A673 (cell line): Measurements from ENCODE around the gene DNAAF5. TPM values are rescaled to one million over a fixed set of nuclear protein-coding genes. Genes with fewer than 3 reads are reported as not detected.

Source experiments
- BruUV-seq: library from RNA; stranded (reverse); fragments of 400-500 nt; replicated peaks from 2 replicates; lab custom pipeline; 2021; lab: Mats Ljungman, UMichigan
- CTCF ChIA-PET: fragments of 300-600 bp; sonication (Branson Sonifier 250); formaldehyde crosslinking; loops from one replicate; lab custom pipeline; 2022; ENCODE audit warnings: antibody characterized with exemption; lab: Charles Lee
- POLR2A ChIA-PET: fragments of 300-600 bp; sonication (Branson Sonifier 250); formaldehyde crosslinking; loops from one replicate; lab custom pipeline; 2022; ENCODE audit warnings: antibody characterized with exemption; ENCODE audit not compliant: low non-redundant PET; lab: Charles Lee
- DNase-seq: peaks from one replicate; pipeline ENCODE4 v3.0.0-alpha.2; 2015; ENCODE audit warnings: low spot score
- H3K27ac ChIP-seq: fragments of 200-600 bp; sonication (generic); 2 replicates; pipeline ENCODE4 v1.5.1; 2016; ENCODE audit warnings: mixed run types, low read depth, mild to moderate bottlenecking, mixed read lengths, antibody characterized with exemption, low read length; ENCODE audit not compliant: poor library complexity, severe bottlenecking
- H3K27me3 ChIP-seq: fragments of 200-600 bp; sonication (generic); replicated peaks from 2 replicates; pipeline ENCODE4 v1.6.1; 2017; ENCODE audit warnings: mixed run types, low read depth, mild to moderate bottlenecking, mixed read lengths, antibody characterized with exemption, low read length; ENCODE audit not compliant: insufficient read depth, poor library complexity
- H3K36me3 ChIP-seq: fragments of 200-600 bp; sonication (generic); 2 replicates; pipeline ENCODE4 v1.6.1; 2016; ENCODE audit warnings: mixed run types, mild to moderate bottlenecking, mixed read lengths, antibody characterized with exemption, low read length; ENCODE audit not compliant: insufficient read depth, poor library complexity, severe bottlenecking
- H3K4me1 ChIP-seq: fragments of 200-600 bp; sonication (generic); 2 replicates; pipeline ENCODE4 v1.6.1; 2017; ENCODE audit warnings: mixed run types, mild to moderate bottlenecking, mixed read lengths, antibody characterized with exemption, low read length; ENCODE audit not compliant: insufficient read depth, poor library complexity, severe bottlenecking
- H3K4me3 ChIP-seq: fragments of 200-600 bp; sonication (generic); 2 replicates; pipeline ENCODE4 v1.5.1; 2016; ENCODE audit warnings: low read depth, mixed run types, mild to moderate bottlenecking, mixed read lengths, low read length; ENCODE audit not compliant: poor library complexity, severe bottlenecking
- H3K9me3 ChIP-seq: fragments of 200-600 bp; sonication (generic); 2 replicates; pipeline ENCODE4 v1.6.1; 2016; ENCODE audit warnings: mixed run types, low read depth, mild to moderate bottlenecking, mixed read lengths, antibody characterized with exemption, low read length; ENCODE audit not compliant: poor library complexity, severe bottlenecking
- EZH2 ChIP-seq: fragments of 200-600 bp; sonication (generic); IDR thresholded peaks from 2 replicates; pipeline ENCODE4 v1.6.1; 2017; ENCODE audit warnings: borderline replicate concordance, low read depth, mild to moderate bottlenecking, mixed read lengths, antibody characterized with exemption, low read length; ENCODE audit not compliant: poor library complexity, severe bottlenecking
- intact Hi-C: fragments of 100-400 bp; cut with micrococcal nuclease; formaldehyde crosslinking; loops from one replicate; pipeline ENCODE4 v1.10.0; 2022; ENCODE audit not compliant: unreplicated experiment
- total RNA-seq: library from RNA; stranded (reverse); gene quantifications from 2 replicates; pipeline ENCODE4 v1.2.3, GENCODE V29; 2021
- TF ChIP-seq, protein P1 (sequence below): fragments of 300-800, 200-600 bp; sonication (generic); conservative IDR thresholded peaks from 2 replicates; pipeline ENCODE4 v1.5.1; 2017; ENCODE audit warnings: low read depth, mild to moderate bottlenecking, antibody characterized with exemption, low read length, moderate library complexity, mixed read lengths

DNAAF5 gene
- total RNA-seq, 1 experiment from 2014 or later = 78.1 TPM

DNA sequence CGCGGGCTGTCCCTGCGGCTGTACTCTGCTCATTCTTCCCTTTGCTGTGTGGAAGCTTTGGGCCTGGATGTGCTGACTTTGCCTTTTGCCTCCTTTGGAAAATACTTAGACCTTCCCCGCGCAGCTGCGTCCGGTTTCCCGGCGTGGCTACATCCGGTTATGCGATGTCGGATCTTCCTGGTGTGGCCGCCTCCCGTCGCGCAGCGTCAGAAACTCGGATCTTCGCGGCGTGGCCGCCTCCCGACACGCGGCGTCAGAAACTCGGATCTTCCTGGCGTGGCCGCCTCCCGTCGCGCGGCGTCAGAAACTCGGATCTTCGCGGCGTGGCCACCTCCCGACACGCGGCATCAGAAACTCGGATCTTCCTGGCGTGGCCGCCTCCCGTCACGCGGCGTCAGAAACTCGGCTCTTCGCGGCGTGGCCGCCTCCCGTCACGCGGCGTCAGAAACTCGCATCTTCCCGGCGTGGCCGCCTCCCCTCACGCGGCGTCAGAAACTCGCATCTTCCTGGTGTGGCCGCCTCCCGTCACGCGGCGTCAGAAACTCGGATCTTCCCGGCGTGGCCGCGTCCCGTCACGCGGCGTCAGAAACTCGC, 55.5 kb downstream of the DNAAF5 start:
- CTCF ChIA-PET = no interaction called here

DNA sequence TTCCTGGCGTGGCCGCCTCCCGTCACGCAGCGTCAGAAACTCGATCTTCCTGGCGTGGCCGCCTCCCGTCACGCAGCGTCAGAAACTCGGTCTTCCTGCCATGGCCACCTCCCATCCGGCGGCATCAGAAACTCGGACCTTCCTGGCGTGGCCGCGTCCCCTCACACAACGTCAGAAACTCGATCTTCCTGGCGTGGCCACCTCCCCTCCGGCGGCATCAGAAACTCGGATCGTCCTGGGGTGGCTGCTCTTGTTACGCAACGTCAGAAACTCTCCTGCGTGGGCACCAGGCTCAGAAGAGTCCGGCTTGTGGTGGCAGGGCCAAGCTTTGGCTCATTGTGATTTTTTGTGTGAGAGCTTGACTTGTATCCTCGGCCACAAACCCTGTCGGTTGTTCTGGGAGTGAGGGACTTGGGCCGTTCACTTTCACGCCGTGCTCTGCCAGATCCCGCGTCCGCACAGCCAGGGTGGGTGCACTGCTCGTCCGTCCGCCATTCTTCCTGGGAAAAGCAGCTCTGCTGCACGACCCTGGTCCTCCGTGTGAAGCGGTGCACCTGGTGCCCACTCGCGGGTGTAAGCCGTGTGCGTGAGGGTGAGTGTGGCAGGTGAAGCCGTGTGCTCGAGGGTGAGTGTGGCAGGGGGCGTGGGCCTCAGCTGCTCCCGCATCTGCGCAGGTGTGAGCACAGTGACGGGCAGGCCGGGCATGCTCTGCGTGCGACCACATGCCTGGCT, 56.4 kb downstream of the DNAAF5 start:
- intact Hi-C loops = loop anchor here (10.0 kb wide), 1 partner anchor 172 kb away; the partner anchor contains the start of gene ADAP1
- Histone ChIP-seq H3K36me3 (peaks cover 33% of the 10 kb centered on the region), H3K4me1 (peaks cover 45% of the 10 kb centered on the region), H3K27me3 (no peaks in the 10 kb centered on the region), H3K4me3 (no peak overlapping the region), H3K9me3 (no peaks in the 10 kb centered on the region), H3K27ac (peak overlapping the region; percentile 13)
- no peak for DNase-seq
- ChIA-PET CTCF (no interaction called here), POLR2A (no interaction called here)
- no TSS peak for BruUV-seq
- TF ChIP-seq, protein P1, sequence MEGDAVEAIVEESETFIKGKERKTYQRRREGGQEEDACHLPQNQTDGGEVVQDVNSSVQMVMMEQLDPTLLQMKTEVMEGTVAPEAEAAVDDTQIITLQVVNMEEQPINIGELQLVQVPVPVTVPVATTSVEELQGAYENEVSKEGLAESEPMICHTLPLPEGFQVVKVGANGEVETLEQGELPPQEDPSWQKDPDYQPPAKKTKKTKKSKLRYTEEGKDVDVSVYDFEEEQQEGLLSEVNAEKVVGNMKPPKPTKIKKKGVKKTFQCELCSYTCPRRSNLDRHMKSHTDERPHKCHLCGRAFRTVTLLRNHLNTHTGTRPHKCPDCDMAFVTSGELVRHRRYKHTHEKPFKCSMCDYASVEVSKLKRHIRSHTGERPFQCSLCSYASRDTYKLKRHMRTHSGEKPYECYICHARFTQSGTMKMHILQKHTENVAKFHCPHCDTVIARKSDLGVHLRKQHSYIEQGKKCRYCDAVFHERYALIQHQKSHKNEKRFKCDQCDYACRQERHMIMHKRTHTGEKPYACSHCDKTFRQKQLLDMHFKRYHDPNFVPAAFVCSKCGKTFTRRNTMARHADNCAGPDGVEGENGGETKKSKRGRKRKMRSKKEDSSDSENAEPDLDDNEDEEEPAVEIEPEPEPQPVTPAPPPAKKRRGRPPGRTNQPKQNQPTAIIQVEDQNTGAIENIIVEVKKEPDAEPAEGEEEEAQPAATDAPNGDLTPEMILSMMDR = no peak
- no peak for TF ChIP-seq EZH2

More for the DNA sequence above, 55.5 kb downstream of the DNAAF5 start:
- H3K4me1 ChIP-seq = peaks cover 54% of the 10 kb centered on the region
- no peak for TF ChIP-seq EZH2
- TF ChIP-seq, protein P1 = no peak
- peak overlapping the region; percentile 72 for H3K27ac ChIP-seq
- peaks cover 33% of the 10 kb centered on the region for H3K36me3 ChIP-seq
- H3K27me3 ChIP-seq = no peaks in the 10 kb centered on the region
- DNase-seq = no peak
- intact Hi-C loops = loop anchor here (2.0 to 10.0 kb wide), 2 partner anchors 31 to 173 kb away; partner anchors contain the start of gene ADAP1
- H3K4me3 ChIP-seq = no peak overlapping the region
- POLR2A ChIA-PET = interaction anchor here (0.5 kb wide), 1 partner anchor 31 kb away, joined by 5 read pairs; no protein-coding TSS in a partner anchor
- H3K9me3 ChIP-seq = no peaks in the 10 kb centered on the region
- TSS peak; percentile 52 for BruUV-seq

DNA sequence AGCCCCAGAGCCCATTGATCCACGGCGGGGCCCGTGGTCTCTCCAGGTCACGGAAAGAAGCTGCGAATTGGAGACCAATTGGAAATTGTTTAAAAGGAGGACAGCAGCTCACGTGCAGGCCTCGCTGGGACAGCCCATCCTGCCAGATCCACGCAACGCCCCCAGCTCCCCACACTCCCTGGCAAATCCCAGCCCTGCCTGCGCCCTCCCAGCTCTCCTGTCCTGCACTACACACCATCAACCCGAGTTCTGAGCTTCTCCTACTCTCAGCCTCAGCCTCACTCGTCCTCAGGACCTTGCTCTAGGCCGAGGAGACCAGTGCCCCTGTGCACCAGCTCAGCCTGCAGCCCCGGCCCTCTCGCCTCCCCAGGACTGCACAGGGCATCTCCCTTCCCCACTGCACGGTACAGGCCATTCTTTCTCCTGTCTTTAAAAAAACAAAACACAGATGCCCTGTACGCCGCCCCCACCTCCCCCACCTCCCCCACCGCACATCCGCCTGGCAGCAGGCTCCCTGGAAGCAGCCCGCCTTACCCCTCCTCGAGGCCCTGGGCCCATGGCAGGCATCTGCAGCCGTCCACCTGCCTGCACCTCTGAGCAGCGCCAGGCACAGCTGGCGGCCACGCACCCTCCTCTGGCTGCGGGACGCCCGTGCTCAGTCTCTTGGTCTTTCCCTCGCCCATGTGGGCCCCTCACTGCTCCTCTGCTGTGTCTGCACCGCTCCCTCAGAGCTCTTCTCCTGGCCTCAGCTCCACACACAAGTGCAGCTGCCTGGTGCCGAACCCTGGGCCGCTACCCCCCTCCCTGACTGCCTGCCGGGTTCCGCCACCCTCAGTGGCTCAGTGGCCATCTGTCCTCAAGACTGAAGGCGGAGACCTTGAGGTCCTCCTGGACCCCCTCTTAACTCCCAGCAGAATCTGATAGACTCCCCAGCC, 57.3 kb downstream of the DNAAF5 start:
- no peaks in the 10 kb centered on the region for H3K27me3 ChIP-seq
- TF ChIP-seq, protein P1 = no peak
- no peak for TF ChIP-seq EZH2
- H3K4me3 ChIP-seq = no peak overlapping the region
- intact Hi-C loops = loop anchor here (10.0 kb wide), 1 partner anchor 171 kb away; the partner anchor contains the start of gene ADAP1
- POLR2A ChIA-PET = no interaction called here
- BruUV-seq = no TSS peak
- DNase-seq = no peak
- H3K4me1 ChIP-seq = peaks cover 36% of the 10 kb centered on the region
- no peaks in the 10 kb centered on the region for H3K9me3 ChIP-seq
- CTCF ChIA-PET = interaction anchor here (1.2 kb wide), 1 partner anchor 89 kb away, joined by 3 read pairs; no protein-coding TSS in a partner anchor
- peak overlapping the region; percentile 9 for H3K27ac ChIP-seq
- peaks cover 39% of the 10 kb centered on the region for H3K36me3 ChIP-seq
